GM18499 (cell line): ENCODE results near the gene DIS3L.
"Not testable (repeated sequence)": the region's sequence is repeated elsewhere in the genome, so short reads cannot be mapped to it uniquely, and the experiment has no call there.

ENCODE experiments used
- ATAC-seq: cut with Tn5 transposase; IDR thresholded peaks from one replicate; pipeline ENCODE4 v1.9.1; 2021; ENCODE audit warnings: moderate number of reproducible peaks; ENCODE audit not compliant: insufficient read depth, unreplicated experiment

Gene DIS3L

DNA sequence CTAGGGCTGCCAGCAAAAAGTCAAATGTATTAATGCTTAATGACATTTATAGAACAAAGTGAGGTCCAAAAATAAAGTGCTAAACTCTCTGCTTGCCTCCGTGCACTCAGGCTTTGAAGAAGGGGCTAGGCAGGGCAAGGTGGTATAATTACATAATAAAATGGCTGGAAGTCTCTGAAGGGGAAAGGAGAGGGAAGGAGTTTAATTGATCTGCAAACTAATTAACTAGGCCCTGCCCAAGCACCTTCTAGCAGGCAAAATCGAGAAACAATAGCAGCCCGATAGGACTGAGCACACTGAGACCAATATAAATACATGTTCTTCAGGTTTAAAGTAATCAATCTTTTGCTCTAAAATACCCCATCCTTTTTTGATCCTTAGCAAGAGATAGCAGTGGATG, 13.0 kb downstream of the DIS3L start:
- ATAC-seq: no peak

DNA sequence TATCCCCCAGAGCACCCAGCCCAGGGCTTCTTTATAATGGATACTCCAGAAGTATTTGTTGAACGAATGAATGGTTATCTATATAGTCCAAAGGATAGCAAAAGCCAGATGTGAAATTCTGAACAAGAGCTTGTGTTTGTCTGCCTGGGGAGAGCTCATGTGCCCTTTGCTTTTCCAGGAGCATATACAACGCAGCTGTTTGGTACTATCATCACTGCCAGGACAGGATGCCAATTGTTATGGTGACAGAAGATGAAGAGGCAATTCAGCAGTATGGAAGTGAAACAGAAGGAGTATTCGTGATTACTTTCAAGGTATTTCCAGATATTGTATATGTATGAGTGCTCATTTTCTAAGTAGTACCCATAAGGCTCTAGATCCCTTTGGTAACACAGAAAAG, 15.2 kb downstream of the DIS3L start:
- no peak for ATAC-seq

GRCh38 chr15:66309828-66310227, 16.5 kb downstream of the DIS3L start:
- no peak for ATAC-seq

DNA sequence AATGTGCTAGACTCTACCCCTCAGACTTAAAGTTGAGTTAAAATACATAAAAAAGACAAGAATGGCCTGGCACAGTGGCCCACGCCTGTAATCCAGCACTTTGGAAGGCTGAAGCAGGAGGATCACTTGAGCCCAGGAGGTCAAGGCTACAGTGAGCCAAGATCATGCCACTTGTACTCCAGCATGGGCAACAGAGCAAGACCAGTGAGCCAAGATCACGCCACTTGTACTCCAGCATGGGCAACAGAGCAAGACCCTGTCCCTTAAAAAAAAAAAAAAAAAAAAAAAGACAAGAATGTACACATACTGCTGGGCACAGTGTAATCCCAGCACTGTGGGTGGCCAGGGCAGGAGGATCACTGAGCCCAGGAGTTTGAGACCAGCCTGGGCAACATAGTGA, 17.4 kb downstream of the DIS3L start:
- ATAC-seq: no peak

DNA sequence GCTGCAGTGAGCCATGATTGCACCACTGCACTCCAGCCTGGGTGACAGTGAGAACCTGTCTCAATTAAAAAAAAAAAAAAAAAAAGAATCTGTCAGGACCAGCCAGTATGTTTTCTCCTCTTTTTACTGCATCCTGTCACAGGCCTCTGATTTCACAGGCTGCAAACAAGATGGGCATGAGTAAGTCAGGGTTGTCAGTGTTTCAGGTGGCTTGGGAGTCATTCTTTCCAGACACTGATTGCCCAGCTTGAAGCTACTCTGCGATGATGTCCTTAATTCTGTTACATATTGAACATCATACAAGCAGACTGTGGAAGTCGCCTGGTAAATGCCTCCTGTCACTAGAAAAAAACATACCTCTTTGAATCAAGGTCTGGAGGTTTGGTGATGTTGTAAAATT, 18.8 kb downstream of the DIS3L start:
- no peak for ATAC-seq

GRCh38 chr15:66323312-66323928, 30.1 kb downstream of the DIS3L start:
- ATAC-seq: no peak

DNA sequence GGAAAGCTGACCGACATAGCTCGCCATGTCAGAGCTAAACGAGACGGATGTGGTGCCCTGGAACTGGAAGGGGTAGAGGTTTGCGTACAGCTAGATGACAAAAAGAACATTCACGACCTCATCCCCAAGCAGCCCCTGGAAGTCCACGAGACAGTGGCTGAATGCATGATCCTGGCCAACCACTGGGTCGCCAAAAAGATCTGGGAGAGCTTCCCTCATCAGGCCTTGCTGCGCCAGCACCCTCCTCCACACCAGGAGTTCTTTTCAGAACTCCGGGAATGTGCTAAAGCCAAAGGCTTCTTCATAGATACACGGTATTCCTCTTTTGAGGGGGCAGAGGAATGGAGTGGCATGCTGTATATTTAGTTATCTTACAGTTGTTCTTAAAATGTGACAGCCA, 32.7 kb downstream of the DIS3L start:
- ATAC-seq: no peak

GRCh38 chr15:66327736-66328135, 34.4 kb downstream of the DIS3L start:
- no peak for ATAC-seq

DNA sequence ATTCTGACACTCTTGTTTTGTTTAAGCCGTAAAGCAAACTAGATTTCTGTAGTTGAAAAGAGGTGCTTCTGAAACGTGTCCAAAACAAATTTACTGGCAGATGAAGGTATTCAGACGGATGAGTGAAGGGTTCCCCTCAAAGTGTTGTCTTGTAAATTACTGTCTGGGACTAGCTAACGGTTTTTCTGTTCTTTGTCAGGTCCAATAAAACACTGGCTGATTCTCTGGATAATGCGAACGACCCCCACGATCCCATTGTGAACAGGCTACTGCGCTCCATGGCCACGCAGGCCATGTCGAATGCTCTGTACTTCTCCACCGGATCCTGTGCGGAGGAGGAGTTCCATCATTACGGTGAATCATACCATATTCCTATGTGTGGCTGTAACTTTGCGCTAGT, 35.4 kb downstream of the DIS3L start:
- ATAC-seq: no peak

GRCh38 chr15:66348530-66348929, 55.2 kb downstream of the DIS3L start:
- ATAC-seq: not testable (repeated sequence)

DNA sequence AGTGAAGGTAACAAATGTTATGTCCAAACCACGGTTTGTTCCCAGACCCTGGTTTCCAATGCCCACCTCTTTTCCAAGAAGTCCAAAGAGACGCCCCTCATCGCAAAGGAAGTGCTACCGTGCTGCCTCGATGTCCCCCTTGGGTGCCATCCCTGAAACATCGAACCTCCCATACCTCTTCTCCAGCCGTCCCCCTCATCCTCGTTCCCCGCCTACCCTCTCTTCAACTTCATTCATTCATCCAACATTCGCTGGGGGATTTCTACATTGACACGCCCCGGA, 62.6 kb downstream of the DIS3L start:
- no peak for ATAC-seq

DNA sequence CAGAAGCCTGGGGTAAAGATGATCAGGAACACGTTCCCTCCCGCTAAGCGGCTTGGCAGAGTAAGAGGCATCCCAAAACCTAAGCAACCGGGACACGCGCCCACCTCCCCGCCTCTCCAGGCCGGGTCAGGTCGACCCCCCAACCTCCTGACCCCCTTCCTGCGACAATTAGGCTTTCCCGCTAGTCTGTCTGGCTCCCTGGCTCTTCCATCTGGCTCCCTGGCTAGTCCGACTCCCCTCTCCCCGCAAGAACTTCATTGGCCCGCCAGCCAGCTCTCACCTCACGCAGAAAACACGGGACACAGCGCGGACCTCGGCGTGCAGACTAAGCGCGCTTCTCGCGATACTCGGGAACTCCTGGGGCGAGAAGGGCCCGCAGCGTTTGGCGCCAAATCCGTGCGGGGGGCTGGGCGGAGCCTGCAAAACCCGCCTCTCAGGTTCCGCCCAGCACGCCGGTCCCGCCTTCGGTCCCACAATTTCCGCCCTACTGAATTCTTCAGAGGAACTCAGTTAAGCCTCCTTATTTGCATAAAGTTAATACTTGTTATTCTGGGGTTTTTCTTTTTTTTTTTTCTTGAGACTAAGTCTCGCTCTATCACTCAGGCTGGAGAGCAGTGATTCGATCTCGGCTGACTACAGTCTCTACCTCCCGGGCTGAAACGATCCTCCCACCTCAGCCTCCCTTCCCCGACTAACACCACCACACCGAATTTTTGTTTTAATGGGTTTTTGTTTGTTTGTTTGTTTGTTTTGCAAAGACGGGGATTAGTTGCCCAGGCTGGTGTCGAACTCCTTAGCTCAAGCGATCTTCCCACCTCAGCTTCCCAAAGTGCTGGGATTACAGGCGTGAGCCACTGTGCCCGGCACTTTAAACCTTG, 63.2 kb downstream of the DIS3L start, which contains the start of gene TIPIN:
TIPIN (minus strand) TSS at position 327 of the 878 bp plus-strand sequence. CDS start 3,738 bp downstream, outside the sequence.
- ATAC-seq: peak; percentile 71

DNA sequence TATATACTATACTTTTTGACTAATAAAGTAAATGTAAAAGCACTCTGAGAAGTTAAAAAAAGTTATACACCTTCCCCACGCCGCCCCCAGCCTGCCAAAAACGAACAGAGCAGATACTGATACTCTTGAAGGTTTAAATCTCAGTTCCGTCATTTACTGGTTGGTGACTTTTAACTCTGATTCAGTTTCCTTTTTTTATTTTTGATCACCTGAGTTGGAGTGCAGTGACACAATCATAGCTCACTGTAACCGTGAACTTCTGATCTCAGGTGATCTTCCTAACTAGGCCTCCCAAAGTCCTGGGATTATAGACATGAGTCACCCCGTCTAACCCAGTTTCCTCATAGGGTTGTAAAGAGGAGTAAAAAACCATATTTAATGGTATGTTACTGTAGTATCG, 66.4 kb downstream of the DIS3L start:
- no peak for ATAC-seq

DNA sequence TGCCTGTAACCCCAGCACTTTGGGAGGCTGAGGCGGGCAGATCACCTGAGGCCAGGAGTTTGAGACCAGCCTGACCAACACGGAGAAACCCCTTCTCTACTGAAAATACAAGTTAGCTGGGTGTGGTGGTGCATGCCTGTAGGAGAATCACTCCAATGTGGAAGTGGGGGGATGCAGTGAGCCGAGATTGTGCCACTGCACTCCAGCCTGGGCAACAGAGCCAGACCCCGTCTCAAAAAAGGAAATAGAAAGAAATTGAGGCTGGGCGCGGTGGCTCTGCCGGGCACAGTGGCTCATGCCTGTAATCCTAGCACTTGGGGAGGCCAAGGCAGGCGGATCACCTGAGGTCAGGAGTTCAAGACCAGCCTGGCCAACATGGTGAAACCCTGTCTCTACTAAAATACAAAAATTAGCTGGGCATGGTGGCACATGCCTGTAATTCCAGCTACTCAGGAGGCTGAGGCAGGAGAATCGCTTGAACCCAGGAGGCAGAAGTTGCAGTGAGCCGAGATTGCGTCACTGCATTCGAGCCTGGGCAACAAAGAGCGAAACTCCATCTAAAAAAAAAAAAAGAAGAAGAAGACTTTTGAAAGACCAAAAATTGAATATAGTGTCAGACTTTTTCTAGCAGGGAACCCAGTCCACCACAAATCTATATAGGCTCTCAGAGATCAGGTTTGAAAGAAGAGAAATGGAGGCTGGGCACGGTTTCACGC, 68.5 kb downstream of the DIS3L start:
- not testable (repeated sequence) for ATAC-seq

- no peak for ATAC-seq
Observed at GRCh38 chr15:66362776-66363175, 69.4 kb downstream of the DIS3L start.

DNA sequence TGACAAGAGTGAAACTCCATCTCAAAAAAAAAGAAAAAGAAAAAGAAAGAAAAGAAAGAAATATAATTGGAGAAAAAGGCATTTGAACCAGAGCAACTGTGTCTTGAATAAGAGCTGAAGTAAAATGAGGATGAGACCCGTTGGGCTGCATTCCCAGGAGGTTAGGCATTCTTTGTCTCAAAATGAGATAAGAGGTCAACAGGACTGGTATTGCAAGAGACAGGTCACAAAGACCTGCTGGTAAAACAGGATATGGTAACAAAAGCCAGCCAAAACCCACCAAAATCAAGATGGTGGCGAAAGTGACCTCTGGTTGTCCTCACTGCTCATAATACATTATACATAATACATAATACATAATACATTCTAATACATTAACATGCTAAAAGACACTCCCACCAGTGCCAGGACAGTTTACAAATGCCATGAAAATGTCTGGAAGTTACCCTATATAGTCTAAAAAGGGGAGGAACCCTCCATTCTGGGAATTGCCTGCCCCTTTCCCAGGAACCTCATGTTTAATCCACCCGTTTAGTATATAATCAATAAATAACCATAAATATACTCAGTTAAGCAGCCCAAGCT, 71.7 kb downstream of the DIS3L start:
- no peak for ATAC-seq

DNA sequence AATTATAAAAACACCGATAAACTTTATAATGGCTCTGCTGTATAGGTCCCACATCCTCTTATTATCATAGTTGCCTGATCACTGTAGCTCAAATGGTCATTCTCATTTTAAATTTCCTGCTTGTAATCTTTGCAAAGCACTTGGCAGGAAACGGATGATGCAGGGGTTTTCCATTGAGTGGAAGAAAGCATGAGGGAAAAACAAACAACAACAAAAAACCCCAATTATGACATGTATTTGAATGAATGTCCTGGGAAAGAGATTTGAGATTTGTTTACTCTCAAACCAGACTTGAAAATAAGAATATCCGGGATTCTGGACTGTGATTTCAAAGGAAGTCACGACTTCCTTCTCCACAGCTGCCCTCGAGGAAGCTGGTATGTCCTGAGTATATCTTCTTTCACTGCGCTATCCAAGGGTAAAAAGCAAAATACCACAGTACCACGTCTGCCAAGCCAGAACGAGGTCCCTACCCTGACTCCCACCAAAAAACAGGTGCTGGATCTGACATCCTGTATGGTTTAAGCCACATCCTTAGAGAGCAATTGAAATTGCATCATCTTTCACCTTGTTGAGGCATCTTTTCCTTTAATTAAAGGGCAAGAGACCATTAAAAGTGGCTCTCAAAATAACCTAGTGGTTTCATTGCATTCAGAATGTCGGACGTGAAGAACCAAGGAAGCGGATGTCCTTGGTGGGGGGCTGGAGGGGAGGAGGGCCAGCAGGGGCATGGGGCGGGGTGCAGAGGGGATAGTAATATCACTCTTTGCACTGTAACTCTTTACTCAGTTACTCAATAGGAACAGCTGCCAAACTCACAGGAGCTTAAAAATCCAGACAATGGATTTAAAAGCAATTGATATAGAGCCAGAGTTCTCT, 76.6 kb downstream of the DIS3L start:
- no peak for ATAC-seq

- no peak for ATAC-seq
Observed at GRCh38 chr15:66374179-66374578, 80.8 kb downstream of the DIS3L start.

- ATAC-seq: no peak
Observed at GRCh38 chr15:66378814-66379430, 85.6 kb downstream of the DIS3L start.

DNA sequence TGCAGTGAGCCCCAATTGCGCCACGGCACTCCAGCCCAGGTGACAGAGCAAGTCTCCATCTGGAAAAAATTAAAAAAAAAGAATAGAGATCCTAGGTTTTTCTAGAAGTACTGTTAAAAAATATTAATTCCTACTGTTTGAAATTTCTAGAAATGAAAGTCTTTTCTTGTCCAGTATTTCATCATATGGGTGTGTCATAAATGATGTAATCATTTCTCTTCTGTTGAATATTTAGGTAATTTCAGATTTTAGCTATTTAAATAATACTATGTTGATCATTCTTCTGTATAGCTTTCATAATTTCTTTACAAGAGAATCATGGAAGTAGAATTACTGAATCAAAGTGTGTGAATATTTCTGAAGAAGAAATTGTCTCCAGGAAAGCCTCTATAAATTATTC, 88.0 kb downstream of the DIS3L start:
- not testable (repeated sequence) for ATAC-seq
